ENCODE results near the gene RAPGEF1.

- TF ChIP-seq CTCF (IDR thresholded peaks at IDR 0.05) (no peak), POLR2A (IDR thresholded peaks at IDR 0.05) (no peak)
Measured at GRCh38 chr9:131673068-131673467, 66.8 kb downstream of the RAPGEF1 start.

Measured in testis (tissue), 2 donors.